SK-N-SH (cell line): Measurements from ENCODE around the gene SUMF1. TPM values are rescaled to one million over a fixed set of nuclear protein-coding genes. Genes with fewer than 3 reads are reported as not detected.

Source experiments
- CTCF ChIA-PET: fragments of 300-600, 350-600 bp; formaldehyde crosslinking; extraction: SDS; loops from one replicate; lab custom pipeline; 2021; lab: Yijun Ruan, JAX
- POLR2A ChIA-PET: fragments of 350-600 bp; sonication (Branson Sonifier 250); formaldehyde crosslinking; extraction: SDS; loops from one replicate; lab custom pipeline; 2020; ENCODE audit warnings: antibody characterized with exemption, inconsistent platforms; lab: Yijun Ruan, JAX
- DNase-seq: peaks from one replicate; pipeline ENCODE4 v3.0.0; 2012
- H2AFZ ChIP-seq: fragments of 200-600 bp; sonication (generic); 2 replicates; pipeline ENCODE4 v1.8.1; 2016; ENCODE audit warnings: antibody characterized with exemption, mild to moderate bottlenecking, low read depth
- H3F3A ChIP-seq: fragments of 200-600 bp; sonication (generic); replicated peaks from 2 replicates; pipeline ENCODE3; 2016; ENCODE audit warnings: antibody characterized with exemption, mild to moderate bottlenecking; ENCODE audit not compliant: insufficient read depth
- H3K27ac ChIP-seq, 2 experiments: fragments of 200-500 bp in 1 of 2; fragments of 200-600 bp in 1 of 2; sonication (Bioruptor generic) in 1 of 2; sonication (generic), shearing (Covaris generic) in 1 of 2; 2 replicates each; pipeline versions ENCODE4 v1.5.1 to v1.6.1; 2014 to 2016; ENCODE audit warnings: low read depth in 2 of 2, inconsistent platforms in 1 of 2, low read length in 1 of 2, mild to moderate bottlenecking in 1 of 2, mixed read lengths in 1 of 2
- H3K27me3 ChIP-seq: fragments of 200-600 bp; sonication (generic), shearing (Covaris generic); 2 replicates; pipeline ENCODE4 v1.6.1; 2016; ENCODE audit warnings: mixed run types; ENCODE audit not compliant: insufficient read depth
- H3K36me3 ChIP-seq, 2 experiments: fragments of 200-500 bp in 1 of 2; fragments of 200-600 bp in 1 of 2; sonication (Bioruptor generic) in 1 of 2; sonication (generic) in 1 of 2; replicated peaks in 1 of 2; 2 replicates each; pipeline versions ENCODE3 to v1.5.1; 2014 to 2016; ENCODE audit warnings: low read length in 1 of 2, mild to moderate bottlenecking in 1 of 2; ENCODE audit not compliant: insufficient read depth in 2 of 2, control insufficient read depth in 1 of 2
- H3K4me1 ChIP-seq, 2 experiments: fragments of 200-500 bp in 1 of 2; fragments of 200-600 bp in 1 of 2; sonication (Bioruptor generic) in 1 of 2; sonication (generic), shearing (Covaris generic) in 1 of 2; 2 replicates each; pipeline versions ENCODE4 v1.5.1 to v1.6.1; 2014 to 2016; ENCODE audit warnings: low read depth in 1 of 2, low read length in 1 of 2, mixed run types in 1 of 2; ENCODE audit not compliant: insufficient read depth in 2 of 2, control insufficient read depth in 1 of 2
- H3K4me2 ChIP-seq: fragments of 200-600 bp; sonication (generic), shearing (Covaris generic); 2 replicates; pipeline ENCODE4 v1.6.1; 2017; ENCODE audit warnings: mixed run types
- H3K4me3 ChIP-seq, 2 experiments: fragments of 200-500 bp in 1 of 2; fragments of 200-600 bp in 1 of 2; sonication (Bioruptor generic) in 1 of 2; sonication (generic), shearing (Covaris generic) in 1 of 2; 2 replicates each; pipeline versions ENCODE4 v1.5.1 to v1.8.1; 2014 to 2016; ENCODE audit warnings: low read depth in 2 of 2, inconsistent platforms in 1 of 2, low read length in 1 of 2, mild to moderate bottlenecking in 1 of 2, mixed read lengths in 1 of 2, moderate library complexity in 1 of 2
- H3K79me2 ChIP-seq: fragments of 200-600 bp; sonication (generic); 2 replicates; pipeline ENCODE4 v1.8.1; 2017; ENCODE audit warnings: mild to moderate bottlenecking; ENCODE audit not compliant: insufficient read depth
- H3K9ac ChIP-seq: fragments of 200-600 bp; sonication (generic); 2 replicates; pipeline ENCODE4 v1.6.1; 2017; ENCODE audit warnings: mixed run types
- H3K9me2 ChIP-seq: fragments of 200-600 bp; sonication (generic); 2 replicates; pipeline ENCODE4 v1.6.1; 2017; ENCODE audit warnings: mixed run types
- H3K9me3 ChIP-seq: fragments of 200-600 bp; sonication (generic); 2 replicates; pipeline ENCODE4 v1.6.1; 2017; ENCODE audit warnings: mixed run types, mild to moderate bottlenecking, moderate library complexity
- H4K20me1 ChIP-seq: fragments of 200-600 bp; sonication (generic); 2 replicates; pipeline ENCODE4 v1.6.1; 2017; ENCODE audit warnings: mild to moderate bottlenecking, mixed run types; ENCODE audit not compliant: insufficient read depth
- CHD2 ChIP-seq: fragments of 150-350 bp; IDR thresholded peaks from 2 replicates; pipeline ENCODE4 v1.6.1; 2018; ENCODE audit warnings: low read length; ENCODE audit not compliant: partially characterized antibody
- CTCF ChIP-seq: fragments of 200-600 bp; sonication (generic); IDR thresholded peaks from 2 replicates; pipeline ENCODE4 v1.6.1; 2017; ENCODE audit warnings: antibody characterized with exemption, mild to moderate bottlenecking, moderate library complexity
- EP300 ChIP-seq, 2 experiments: IDR thresholded peaks; 2 replicates each; pipeline versions ENCODE4 v1.4.0 to v1.6.1; 2012; ENCODE audit warnings: borderline replicate concordance in 1 of 2, low read depth in 1 of 2, low read length in 1 of 2
- FOXM1 ChIP-seq: IDR thresholded peaks from 2 replicates; pipeline ENCODE4 v1.4.0; 2012; ENCODE audit warnings: low read depth, mild to moderate bottlenecking
- MAX ChIP-seq: IDR thresholded peaks from 2 replicates; pipeline ENCODE4 v1.4.0; 2012; ENCODE audit warnings: low read depth
- MEF2A ChIP-seq: IDR thresholded peaks from 2 replicates; pipeline ENCODE4 v1.4.0; 2012; ENCODE audit warnings: low read depth, borderline replicate concordance
- NFIC ChIP-seq: IDR thresholded peaks from 2 replicates; pipeline ENCODE4 v1.4.0; 2012; ENCODE audit warnings: borderline replicate concordance
- NRF1 ChIP-seq: IDR thresholded peaks from 2 replicates; pipeline ENCODE4 v1.6.1; 2012; ENCODE audit warnings: low read depth, mild to moderate bottlenecking, low read length
- POLR2AphosphoS5 ChIP-seq: IDR thresholded peaks from 2 replicates; pipeline ENCODE4 v1.6.1; 2012; ENCODE audit warnings: low read depth, low read length
- RCOR1 ChIP-seq: fragments of 150-350 bp; IDR thresholded peaks from 2 replicates; pipeline ENCODE4 v1.6.1; 2017; ENCODE audit warnings: antibody characterized with exemption, low read length
- RFX5 ChIP-seq: IDR thresholded peaks from 2 replicates; pipeline ENCODE4 v1.6.1; 2012; ENCODE audit warnings: mild to moderate bottlenecking, improper control_type of control experiment, low read length
- TEAD4 ChIP-seq: IDR thresholded peaks from 2 replicates; pipeline ENCODE4 v1.4.0; 2012; ENCODE audit warnings: mild to moderate bottlenecking, borderline replicate concordance; ENCODE audit not compliant: insufficient read depth
- WGBS: methylation state at CpG from one replicate; pipeline ENCODE4 v1.1.6; 2017; ENCODE audit warnings: low lambda C conversion rate; 5-methylcytosine and 5-hydroxymethylcytosine counted together
- polyA plus RNA-seq, 3 experiments: library from polyadenylated mRNA; depleted of rRNA; stranded (reverse); fragments of >200 nt; gene quantifications; 2 replicates each; pipeline ENCODE4 v1.2.3, GENCODE V29; 2012

Gene SUMF1
- polyA plus RNA-seq, 1 of the 3 experiments (the other 2 are of a cell fraction): 56.9 TPM

GRCh38 chr3:4509983-4510755, 43.1 kb upstream of the SUMF1 start:
- no peaks in the 10 kb centered on the region for H3K27me3 ChIP-seq
- no peaks in the 10 kb centered on the region for H3K9me3 ChIP-seq
- no peak overlapping the region for H2AFZ ChIP-seq
- H3K27ac ChIP-seq: no peak overlapping the region
- H3K4me1 ChIP-seq: peaks cover 5 to 62% of the 10 kb centered on the region in 2 experiments; a peak in 2 of 4 replicates
- H3K4me3 ChIP-seq: no peak overlapping the region
- no peak overlapping the region for H3K4me2 ChIP-seq
- no peaks in the 10 kb centered on the region for H4K20me1 ChIP-seq
- no peak for DNase-seq
- H3F3A ChIP-seq: no peaks in the 10 kb centered on the region
- H3K79me2 ChIP-seq: no peaks in the 10 kb centered on the region
- no peak overlapping the region for H3K9ac ChIP-seq
- 87% methylated on average over 5 of the region's 5 CpGs for WGBS
- POLR2A ChIA-PET: no interaction called here
- CTCF ChIA-PET: interaction anchor here (0.6 to 1.8 kb wide), 3 partner anchors 123 to 470 kb away, joined by 3 to 7 read pairs (median 4); no protein-coding TSS in a partner anchor
- H3K9me2 ChIP-seq: no peaks in the 10 kb centered on the region
- TF ChIP-seq FOXM1 (no peak), EP300 (IDR thresholded peaks at IDR 0.05; ENCODE audit: borderline replicate concordance in 1 of 2, low read depth in 1 of 2, low read length in 1 of 2) (no peak), NFIC (no peak), RFX5 (no peak), NRF1 (no peak), POLR2AphosphoS5 (no peak)
- no peaks in the 10 kb centered on the region for H3K36me3 ChIP-seq

GRCh38 chr3:4509043-4509442, 42.0 kb upstream of the SUMF1 start:
- H3F3A ChIP-seq: no peaks in the 10 kb centered on the region
- peaks cover 9 to 64% of the 10 kb centered on the region in 2 experiments; a peak in 2 of 4 replicates for H3K4me1 ChIP-seq
- ChIA-PET POLR2A (no interaction called here), CTCF (interaction anchor here (2.1 to 3.0 kb wide), 2 partner anchors 11 to 158 kb away, joined by 6 to 11 read pairs; no protein-coding TSS in a partner anchor)
- H3K36me3 ChIP-seq: no peaks in the 10 kb centered on the region
- no peaks in the 10 kb centered on the region for H3K9me3 ChIP-seq
- H3K4me2 ChIP-seq: no peak overlapping the region
- H3K79me2 ChIP-seq: no peaks in the 10 kb centered on the region
- no peaks in the 10 kb centered on the region for H4K20me1 ChIP-seq
- no peak overlapping the region for H3K9ac ChIP-seq
- H2AFZ ChIP-seq: no peak overlapping the region
- no peak overlapping the region for H3K27ac ChIP-seq
- TF ChIP-seq CTCF (no peak), MAX (no peak), NRF1 (no peak), MEF2A (no peak), CHD2 (no peak), RCOR1 (no peak), TEAD4 (no peak)
- no peaks in the 10 kb centered on the region for H3K9me2 ChIP-seq
- H3K27me3 ChIP-seq: no peaks in the 10 kb centered on the region
- no peak overlapping the region for H3K4me3 ChIP-seq
- no peak for DNase-seq
